Adipocyte (in vitro differentiated cells): ENCODE data around the gene MPPED1.

ENCODE experiments used
- DNase-seq: peaks from one replicate; pipeline ENCODE4 v3.0.0-alpha.2; 2015; ENCODE audit warnings: low read depth
- H3K27me3 ChIP-seq: replicated peaks from 2 replicates; pipeline ENCODE4 v1.7.0; 2013; ENCODE audit warnings: mild to moderate bottlenecking, low read length, moderate library complexity; ENCODE audit not compliant: control insufficient read depth, insufficient read depth
- H3K36me3 ChIP-seq: 2 replicates; pipeline ENCODE4 v1.7.0; 2013; ENCODE audit warnings: low read length, mild to moderate bottlenecking, moderate library complexity; ENCODE audit not compliant: control insufficient read depth, insufficient read depth, severe bottlenecking
- H3K4me1 ChIP-seq: 2 replicates; pipeline ENCODE4 v1.7.0; 2013; ENCODE audit warnings: mild to moderate bottlenecking, low read length, moderate library complexity; ENCODE audit not compliant: control insufficient read depth, insufficient read depth
- H3K4me3 ChIP-seq: 2 replicates; pipeline ENCODE4 v1.7.0; 2013; ENCODE audit warnings: mild to moderate bottlenecking, low read length, moderate library complexity
- H3K9ac ChIP-seq: 2 replicates; pipeline ENCODE4 v1.7.0; 2013; ENCODE audit warnings: mild to moderate bottlenecking, low read length, moderate library complexity
- H3K9me3 ChIP-seq: 2 replicates; pipeline ENCODE4 v1.7.0; 2013; ENCODE audit warnings: mild to moderate bottlenecking, low read length, moderate library complexity; ENCODE audit not compliant: control insufficient read depth

MPPED1 gene

DNA sequence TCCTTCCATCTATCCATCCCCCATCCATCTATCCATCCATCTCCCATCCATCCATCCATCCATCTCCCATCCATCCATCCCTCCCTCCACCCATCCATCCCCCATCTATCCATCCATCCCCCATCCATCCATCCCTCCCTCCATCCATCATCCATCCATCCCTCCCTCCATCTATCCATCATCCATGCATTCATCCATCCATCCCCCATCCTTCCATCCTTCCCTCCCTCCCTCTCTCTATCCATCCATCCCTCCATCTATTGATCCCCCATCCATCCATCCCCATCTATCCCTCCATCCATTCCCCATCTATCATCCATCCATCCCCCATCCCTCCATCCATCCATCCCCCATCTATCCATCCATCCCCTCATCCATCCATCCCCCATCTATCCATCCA is 96.7 kb downstream of the MPPED1 start:
- H3K4me1 ChIP-seq: no peaks in the 10 kb centered on the region
- H3K27me3 ChIP-seq: no peaks in the 10 kb centered on the region
- no peak overlapping the region for H3K9ac ChIP-seq
- no peak overlapping the region for H3K4me3 ChIP-seq
- H3K9me3 ChIP-seq: no peaks in the 10 kb centered on the region
- H3K36me3 ChIP-seq: no peaks in the 10 kb centered on the region
- DNase-seq: no peak

DNA sequence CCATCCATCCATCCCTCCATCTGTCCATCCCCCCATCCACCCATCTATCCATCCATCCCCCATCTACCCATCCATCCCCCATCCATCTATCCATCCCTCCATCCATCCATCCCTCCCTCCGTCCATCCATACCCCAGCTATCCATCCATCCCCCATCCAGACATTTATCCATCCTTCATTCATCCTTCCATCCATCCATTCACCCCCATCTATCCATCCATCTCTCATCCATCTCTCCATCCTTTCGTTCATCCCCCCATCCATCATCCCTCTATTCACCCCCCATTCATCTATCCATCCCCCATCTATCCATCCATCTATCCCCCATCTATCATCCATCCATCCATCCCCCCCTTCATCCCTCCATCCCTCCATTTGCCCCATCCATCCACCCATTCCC is 97.5 kb downstream of the MPPED1 start:
- H3K9me3 ChIP-seq: no peaks in the 10 kb centered on the region

DNA sequence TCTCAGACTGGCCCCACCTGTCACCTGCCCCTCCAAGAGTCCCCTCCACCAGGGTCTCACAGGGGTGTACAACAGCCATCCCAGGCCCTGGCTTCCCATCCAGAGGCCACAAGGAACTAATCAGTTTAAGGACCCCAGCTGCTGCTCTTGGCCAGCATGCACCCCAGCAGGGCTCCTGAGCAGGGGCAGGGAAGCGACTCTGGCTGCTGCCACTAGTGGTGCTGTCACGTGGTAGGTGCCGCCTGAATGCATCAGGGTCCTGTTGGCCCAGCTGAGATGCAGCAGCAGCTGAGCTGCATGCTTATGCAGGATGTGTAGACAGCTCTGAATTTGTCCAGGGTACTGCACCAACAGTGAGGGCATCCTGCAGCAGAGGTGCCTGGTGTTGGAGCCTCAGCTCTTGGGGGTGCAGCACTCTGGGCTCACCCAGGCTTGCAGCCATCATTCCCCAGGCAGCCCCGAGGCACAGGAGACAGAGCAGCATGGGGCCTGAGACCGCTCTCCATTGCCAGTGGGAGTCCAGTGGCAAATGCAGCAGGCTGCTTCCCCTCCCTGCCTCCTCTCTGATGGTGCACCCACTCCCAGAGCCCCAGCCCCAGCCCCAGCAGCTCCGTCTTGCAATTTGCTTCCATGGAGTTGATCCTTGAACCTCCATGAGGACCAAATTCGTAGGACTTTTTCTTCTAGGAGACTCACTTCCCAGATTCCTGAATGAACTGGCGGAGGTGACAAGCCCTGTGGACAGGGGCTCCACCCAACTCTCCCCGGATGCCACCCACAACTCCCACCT is 98.7 kb downstream of the MPPED1 start:
- no peak overlapping the region for H3K4me3 ChIP-seq
- no peak overlapping the region for H3K9ac ChIP-seq
- H3K36me3 ChIP-seq: no peaks in the 10 kb centered on the region
- no peaks in the 10 kb centered on the region for H3K4me1 ChIP-seq
- DNase-seq: no peak
- no peaks in the 10 kb centered on the region for H3K27me3 ChIP-seq
- no peaks in the 10 kb centered on the region for H3K9me3 ChIP-seq

More for the DNA sequence above, 97.5 kb downstream of the MPPED1 start:
- DNase-seq: no peak
- Histone ChIP-seq H3K4me3 (no peak overlapping the region), H3K27me3 (no peaks in the 10 kb centered on the region), H3K36me3 (no peaks in the 10 kb centered on the region), H3K4me1 (no peaks in the 10 kb centered on the region), H3K9ac (no peak overlapping the region)

DNA sequence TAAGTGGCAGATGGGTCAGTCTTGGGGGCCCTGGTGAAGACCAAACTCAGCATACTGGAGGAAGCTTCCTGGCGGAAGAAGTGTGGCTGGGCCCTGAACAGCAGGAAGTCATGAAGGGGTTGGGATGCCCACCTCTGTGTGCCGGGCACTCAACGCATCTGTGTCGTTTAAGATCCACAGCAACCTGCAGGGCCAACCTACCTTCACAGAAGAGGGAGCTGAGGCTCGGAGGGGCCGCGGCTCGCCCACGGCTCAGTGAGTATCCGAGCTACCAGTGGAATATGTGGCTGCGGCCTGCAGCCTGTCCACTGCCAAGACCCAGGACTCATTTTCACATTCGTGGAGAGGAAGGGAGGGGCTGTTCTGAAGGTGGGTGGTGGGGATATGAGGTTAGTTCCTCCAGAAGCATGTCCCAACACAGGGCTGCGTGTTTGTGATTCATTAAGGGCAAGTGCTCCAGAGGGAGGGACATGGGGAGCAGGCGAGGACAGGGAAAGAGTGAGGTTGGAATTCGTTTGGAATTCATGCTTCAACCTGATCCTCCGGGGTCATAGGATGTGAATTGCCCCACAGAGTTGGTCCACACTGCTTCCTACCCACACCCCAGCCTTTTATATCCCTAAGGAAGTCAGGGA is 99.6 kb downstream of the MPPED1 start:
- no peak for DNase-seq
- no peaks in the 10 kb centered on the region for H3K4me1 ChIP-seq

DNA sequence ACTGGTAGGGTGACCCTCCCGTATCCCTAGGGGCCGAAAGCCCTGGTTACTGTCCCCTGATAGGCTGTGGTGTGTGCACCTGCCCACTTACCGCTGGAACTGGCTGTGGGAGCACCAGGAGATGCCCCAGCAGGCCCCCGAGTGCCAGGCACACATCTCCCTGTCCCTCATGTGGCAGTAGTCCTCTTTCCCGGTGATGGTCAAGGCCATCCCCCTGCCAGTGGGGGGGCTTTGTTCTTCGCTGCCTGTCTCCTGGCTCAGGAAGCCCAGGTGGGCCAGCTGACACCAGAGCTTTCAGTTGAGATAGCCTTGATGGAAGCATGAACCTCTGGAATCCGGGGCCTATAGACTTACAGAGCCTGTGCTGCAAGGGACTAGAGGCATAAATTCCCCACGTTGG is 100.5 kb downstream of the MPPED1 start:
- no peak for DNase-seq
- no peak overlapping the region for H3K4me3 ChIP-seq
- no peaks in the 10 kb centered on the region for H3K36me3 ChIP-seq
- H3K27me3 ChIP-seq: no peaks in the 10 kb centered on the region
- no peak overlapping the region for H3K9ac ChIP-seq
- H3K9me3 ChIP-seq: no peaks in the 10 kb centered on the region
- no peaks in the 10 kb centered on the region for H3K4me1 ChIP-seq

More for the DNA sequence above, 99.6 kb downstream of the MPPED1 start:
- Histone ChIP-seq H3K9me3 (no peaks in the 10 kb centered on the region), H3K9ac (no peak overlapping the region), H3K27me3 (no peaks in the 10 kb centered on the region), H3K4me3 (no peak overlapping the region), H3K36me3 (no peaks in the 10 kb centered on the region)

DNA sequence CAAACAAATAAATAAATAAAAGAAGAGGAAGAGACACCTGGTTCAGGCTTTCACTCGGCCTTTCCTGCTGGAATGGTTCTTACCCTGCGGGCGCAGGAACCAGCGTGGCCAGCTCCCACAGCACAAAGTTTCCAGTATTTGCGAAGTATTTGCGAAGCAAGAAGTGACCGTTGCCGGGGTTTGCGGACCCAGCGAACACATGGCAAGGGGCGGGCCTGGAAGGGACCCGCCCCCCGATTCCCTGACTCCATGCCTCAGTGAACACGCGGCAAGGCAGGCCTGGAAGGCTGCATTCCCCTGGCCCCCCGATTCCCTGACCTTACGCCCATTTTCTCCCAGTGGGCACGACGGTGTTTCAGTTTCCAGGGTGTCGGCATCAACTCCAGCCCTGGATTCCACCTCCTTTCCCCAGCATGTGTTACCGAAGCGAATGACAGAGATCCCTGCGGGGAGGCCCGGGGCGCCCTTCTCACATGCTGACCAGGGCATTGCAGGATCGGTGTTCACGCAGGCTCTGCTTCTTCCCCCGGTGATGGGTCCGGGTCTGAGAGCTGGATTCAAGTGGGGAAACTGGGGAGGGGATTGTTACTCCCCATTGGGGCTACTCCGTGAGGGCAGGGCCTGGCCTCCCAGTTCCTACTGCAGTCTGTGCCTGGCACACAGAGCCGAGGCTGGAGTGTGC is 102.8 kb downstream of the MPPED1 start:
- Histone ChIP-seq H3K9ac (no peak overlapping the region), H3K36me3 (no peaks in the 10 kb centered on the region), H3K9me3 (no peaks in the 10 kb centered on the region), H3K27me3 (no peaks in the 10 kb centered on the region), H3K4me3 (no peak overlapping the region), H3K4me1 (no peaks in the 10 kb centered on the region)
- no peak for DNase-seq

DNA sequence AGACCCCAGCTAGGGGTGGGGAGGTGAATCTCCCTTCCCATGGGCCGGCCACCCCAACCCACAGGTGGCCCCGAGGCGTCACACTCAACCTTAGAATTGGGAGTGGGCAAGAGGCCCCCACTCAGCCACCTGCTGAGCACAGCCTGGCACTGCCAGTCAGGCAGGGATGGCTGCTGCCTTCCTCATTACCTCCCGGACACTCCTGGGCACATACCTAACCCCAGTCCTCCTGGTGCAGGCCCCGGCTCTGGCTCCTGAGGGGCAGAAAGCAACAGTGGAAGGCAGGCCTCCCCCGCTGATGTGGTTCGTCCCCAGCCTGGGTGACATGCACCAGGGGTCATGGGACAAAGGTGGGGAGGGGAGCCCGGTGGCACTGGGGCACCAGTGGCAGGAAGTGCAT is 103.6 kb downstream of the MPPED1 start:
- no peak for DNase-seq
- no peaks in the 10 kb centered on the region for H3K9me3 ChIP-seq
- no peaks in the 10 kb centered on the region for H3K4me1 ChIP-seq
- H3K4me3 ChIP-seq: no peak overlapping the region
- no peaks in the 10 kb centered on the region for H3K27me3 ChIP-seq
- H3K36me3 ChIP-seq: no peaks in the 10 kb centered on the region
- H3K9ac ChIP-seq: no peak overlapping the region

DNA sequence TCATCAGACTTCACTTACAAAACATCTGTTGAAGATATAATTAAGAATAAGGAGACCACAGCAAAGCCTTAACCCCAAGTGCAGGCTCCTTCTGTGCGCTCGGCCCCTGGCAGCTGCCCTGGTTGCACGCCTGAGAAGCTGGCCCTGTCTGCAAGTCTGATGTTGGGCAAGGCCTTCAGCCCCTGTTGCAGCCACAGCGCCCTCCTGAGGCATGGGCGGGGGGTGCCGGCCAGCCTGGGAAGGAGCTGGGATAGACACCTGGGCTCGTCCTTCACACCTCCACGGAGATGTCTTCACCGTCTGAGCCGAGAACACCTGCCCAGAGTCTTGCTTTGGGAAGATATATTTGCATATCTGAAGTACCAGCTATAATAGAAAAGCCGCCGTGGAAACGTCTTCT is 104.1 kb downstream of the MPPED1 start:
- Histone ChIP-seq H3K4me1 (no peaks in the 10 kb centered on the region), H3K9me3 (no peaks in the 10 kb centered on the region), H3K36me3 (no peaks in the 10 kb centered on the region), H3K27me3 (no peaks in the 10 kb centered on the region), H3K4me3 (no peak overlapping the region), H3K9ac (no peak overlapping the region)
- no peak for DNase-seq

DNA sequence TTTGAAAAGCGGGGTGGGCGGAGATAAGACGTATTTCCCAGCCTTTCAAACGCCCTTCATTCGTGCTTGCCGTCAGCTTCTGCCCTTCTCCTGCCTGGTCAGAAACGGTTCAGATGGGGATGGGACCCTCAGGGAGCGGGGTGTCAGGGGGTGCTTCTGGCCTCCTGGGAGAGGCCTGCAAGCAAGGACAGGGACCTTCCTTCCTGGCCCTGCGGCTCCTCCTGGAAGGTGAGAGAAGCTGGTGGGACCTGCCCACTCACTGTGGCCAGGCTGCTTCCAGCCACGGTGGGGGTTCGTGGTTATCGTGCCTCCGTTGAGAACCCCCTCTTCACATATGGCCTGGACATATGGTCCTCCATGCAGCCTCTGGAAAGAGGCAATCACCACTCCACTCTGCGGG is 104.6 kb downstream of the MPPED1 start:
- Histone ChIP-seq H3K9me3 (no peaks in the 10 kb centered on the region), H3K4me1 (no peaks in the 10 kb centered on the region), H3K36me3 (no peaks in the 10 kb centered on the region), H3K27me3 (no peaks in the 10 kb centered on the region), H3K9ac (no peak overlapping the region), H3K4me3 (no peak overlapping the region)
- DNase-seq: no peak

DNA sequence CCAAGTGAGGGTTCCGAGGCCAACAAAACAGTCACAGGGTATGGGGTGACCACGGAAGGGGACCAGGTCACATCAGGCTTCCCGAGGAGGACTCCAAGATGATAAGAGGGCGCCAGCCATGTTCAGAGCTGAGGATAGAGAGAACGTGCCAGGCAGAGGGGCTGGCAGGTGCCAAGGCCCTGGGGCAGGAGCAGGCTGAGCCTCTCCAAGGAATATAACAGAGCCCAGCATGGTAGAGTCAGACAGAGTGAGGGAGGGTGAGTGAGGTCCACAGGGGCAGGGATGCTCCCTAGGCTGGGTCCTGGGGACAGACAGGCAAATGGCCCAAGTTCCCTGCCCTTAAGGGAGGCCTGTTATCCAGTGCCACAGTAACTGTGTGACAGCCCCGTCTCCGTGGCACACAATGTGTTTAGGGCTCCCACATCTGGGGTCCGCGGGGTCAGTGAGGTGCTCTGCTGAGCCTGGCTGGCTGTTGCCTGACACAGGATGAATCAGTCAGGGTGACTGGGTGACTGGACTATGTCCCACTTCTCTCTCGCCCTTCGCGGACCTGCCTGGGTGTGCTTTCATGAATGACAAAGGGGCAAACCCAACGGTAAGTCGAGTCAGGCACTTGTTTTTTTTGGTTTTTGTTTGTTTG is 105.3 kb downstream of the MPPED1 start:
- DNase-seq: no peak
- H3K36me3 ChIP-seq: no peaks in the 10 kb centered on the region
- no peaks in the 10 kb centered on the region for H3K9me3 ChIP-seq
- H3K4me3 ChIP-seq: no peak overlapping the region
- H3K9ac ChIP-seq: no peak overlapping the region
- H3K27me3 ChIP-seq: no peaks in the 10 kb centered on the region
- H3K4me1 ChIP-seq: no peaks in the 10 kb centered on the region

DNA sequence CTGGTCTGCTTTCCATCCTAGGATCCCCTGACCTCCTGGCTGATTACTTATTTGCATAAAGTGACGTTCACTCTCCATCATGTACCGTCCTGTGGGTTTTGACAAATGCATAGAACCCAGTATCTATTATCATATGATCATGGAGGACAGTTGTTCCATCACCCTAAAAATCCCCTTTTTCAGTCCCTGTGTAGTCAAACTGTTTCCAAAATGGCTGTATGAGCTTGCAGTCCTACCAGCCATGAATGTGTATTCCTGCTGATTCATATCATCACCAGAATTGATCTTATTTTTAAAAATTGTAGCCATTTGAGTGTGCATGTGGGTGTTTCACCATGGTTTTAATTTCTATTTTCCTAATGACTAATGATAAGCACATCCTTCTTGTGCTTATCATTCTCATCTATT is 108.8 kb downstream of the MPPED1 start:
- no peaks in the 10 kb centered on the region for H3K27me3 ChIP-seq
- H3K4me1 ChIP-seq: no peaks in the 10 kb centered on the region
- no peak overlapping the region for H3K4me3 ChIP-seq
- no peaks in the 10 kb centered on the region for H3K36me3 ChIP-seq
- H3K9ac ChIP-seq: no peak overlapping the region
- no peak for DNase-seq
- H3K9me3 ChIP-seq: no peaks in the 10 kb centered on the region
